Transverse colon (tissue), 4 donors: ENCODE data around the gene RPL41.

ENCODE experiments used
- POLR2A ChIP-seq: fragments of 450-650 bp; IDR thresholded peaks from one replicate; pipeline ENCODE4 v1.6.1; 2016; ENCODE audit warnings: antibody characterized with exemption, mild to moderate bottlenecking, moderate library complexity
- POLR2AphosphoS5 ChIP-seq, 3 donors: sonication (generic); formaldehyde crosslinking; IDR thresholded peaks; one replicate each; pipeline ENCODE4 v1.6.1; 2016; ENCODE audit warnings: antibody characterized with exemption in 3 of 3
- TF ChIP-seq, protein P1 (sequence below), 5 experiments: fragments of 200-600 bp in 3 of 5; fragments of 450-650 bp in 2 of 5; sonication (generic) in 3 of 5; IDR thresholded peaks; 1 replicate in 2 of 5; 2 replicates in 3 of 5; pipeline ENCODE4 v1.5.1; 2016 to 2017; ENCODE audit warnings: antibody characterized with exemption in 5 of 5, inconsistent platforms in 3 of 5, mild to moderate bottlenecking in 2 of 5, moderate library complexity in 1 of 5

DNA sequence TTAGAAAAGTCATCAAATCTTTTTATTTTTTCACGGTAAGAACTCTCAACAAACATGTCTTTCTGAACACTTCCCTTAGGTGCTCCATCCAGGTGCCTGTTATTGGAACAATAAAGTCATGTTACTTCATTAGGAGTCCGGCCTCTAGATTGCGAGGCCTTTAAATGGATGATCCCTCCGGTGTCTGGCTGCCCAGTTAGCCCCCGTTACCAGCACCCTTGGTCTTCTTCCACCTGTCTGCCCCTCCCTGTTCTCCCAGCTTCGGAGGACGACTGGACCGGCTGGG lies 12.7 kb upstream of the RPL41 start:
- TF ChIP-seq, protein P1, sequence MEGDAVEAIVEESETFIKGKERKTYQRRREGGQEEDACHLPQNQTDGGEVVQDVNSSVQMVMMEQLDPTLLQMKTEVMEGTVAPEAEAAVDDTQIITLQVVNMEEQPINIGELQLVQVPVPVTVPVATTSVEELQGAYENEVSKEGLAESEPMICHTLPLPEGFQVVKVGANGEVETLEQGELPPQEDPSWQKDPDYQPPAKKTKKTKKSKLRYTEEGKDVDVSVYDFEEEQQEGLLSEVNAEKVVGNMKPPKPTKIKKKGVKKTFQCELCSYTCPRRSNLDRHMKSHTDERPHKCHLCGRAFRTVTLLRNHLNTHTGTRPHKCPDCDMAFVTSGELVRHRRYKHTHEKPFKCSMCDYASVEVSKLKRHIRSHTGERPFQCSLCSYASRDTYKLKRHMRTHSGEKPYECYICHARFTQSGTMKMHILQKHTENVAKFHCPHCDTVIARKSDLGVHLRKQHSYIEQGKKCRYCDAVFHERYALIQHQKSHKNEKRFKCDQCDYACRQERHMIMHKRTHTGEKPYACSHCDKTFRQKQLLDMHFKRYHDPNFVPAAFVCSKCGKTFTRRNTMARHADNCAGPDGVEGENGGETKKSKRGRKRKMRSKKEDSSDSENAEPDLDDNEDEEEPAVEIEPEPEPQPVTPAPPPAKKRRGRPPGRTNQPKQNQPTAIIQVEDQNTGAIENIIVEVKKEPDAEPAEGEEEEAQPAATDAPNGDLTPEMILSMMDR (IDR thresholded peaks at IDR 0.05) = no peak
- TF ChIP-seq POLR2AphosphoS5 (IDR thresholded peaks at IDR 0.05) = no peak
- TF ChIP-seq POLR2A = no peak
